H1 (cell line): Measurements from ENCODE around the gene SPTB.

ENCODE experiments used
- EP300 ChIP-seq, 2 experiments: IDR thresholded peaks; 1 replicate in 1 of 2; 2 replicates in 1 of 2; pipeline ENCODE4 v1.6.1; 2011 to 2012; ENCODE audit warnings: low read depth in 2 of 2, low read length in 2 of 2, mild to moderate bottlenecking in 2 of 2, borderline replicate concordance in 1 of 2, inconsistent platforms in 1 of 2, moderate library complexity in 1 of 2
- RNF2 ChIP-seq: fragments of 200-900, 300-1000 bp; sonication (generic); IDR thresholded peaks from 2 replicates; pipeline ENCODE4 v1.7.1; 2016; ENCODE audit warnings: borderline replicate concordance, low read depth, mild to moderate bottlenecking, antibody characterized with exemption, low read length; ENCODE audit not compliant: poor library complexity, severe bottlenecking; ENCODE audit errors: missing control alignments
- TF ChIP-seq, protein P1 (sequence below): IDR thresholded peaks from 2 replicates; pipeline ENCODE4 v1.6.1; 2011; ENCODE audit warnings: low read length, improper control_type of control experiment
- TF ChIP-seq, protein P2 (sequence below), 3 experiments: IDR thresholded peaks; 1 replicate in 2 of 3; 2 replicates in 1 of 3; pipeline versions ENCODE4 v1.5.1 to v1.6.1; 2011; ENCODE audit warnings: low read length in 3 of 3, mild to moderate bottlenecking in 3 of 3, inconsistent platforms in 2 of 3, low read depth in 1 of 3, moderate library complexity in 1 of 3; ENCODE audit not compliant: insufficient read depth in 1 of 3; ENCODE audit errors: control extremely low read depth in 1 of 3

DNA sequence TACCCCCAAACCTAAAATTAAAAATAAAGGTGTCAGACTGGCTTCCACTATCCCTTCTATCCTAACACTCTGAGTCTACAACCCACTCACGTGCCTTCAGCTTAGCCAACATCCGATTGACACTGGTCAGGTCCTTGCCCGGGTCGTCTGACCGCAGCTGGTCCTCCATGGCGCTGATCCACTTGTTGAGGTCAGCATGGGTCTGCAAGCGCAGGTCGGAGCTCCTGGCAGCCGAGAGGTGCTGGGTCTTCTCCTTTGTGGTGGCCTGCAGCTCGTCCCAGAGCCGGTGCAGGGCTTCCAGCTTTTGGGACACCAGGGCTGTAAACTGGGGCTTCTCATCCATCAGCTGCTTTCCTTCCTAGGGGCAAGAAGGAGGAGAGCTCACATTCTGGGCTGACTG lies 97.5 kb downstream of the SPTB start:
- TF ChIP-seq, protein P1, sequence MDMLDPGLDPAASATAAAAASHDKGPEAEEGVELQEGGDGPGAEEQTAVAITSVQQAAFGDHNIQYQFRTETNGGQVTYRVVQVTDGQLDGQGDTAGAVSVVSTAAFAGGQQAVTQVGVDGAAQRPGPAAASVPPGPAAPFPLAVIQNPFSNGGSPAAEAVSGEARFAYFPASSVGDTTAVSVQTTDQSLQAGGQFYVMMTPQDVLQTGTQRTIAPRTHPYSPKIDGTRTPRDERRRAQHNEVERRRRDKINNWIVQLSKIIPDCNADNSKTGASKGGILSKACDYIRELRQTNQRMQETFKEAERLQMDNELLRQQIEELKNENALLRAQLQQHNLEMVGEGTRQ = no peak
- TF ChIP-seq, protein P2, sequence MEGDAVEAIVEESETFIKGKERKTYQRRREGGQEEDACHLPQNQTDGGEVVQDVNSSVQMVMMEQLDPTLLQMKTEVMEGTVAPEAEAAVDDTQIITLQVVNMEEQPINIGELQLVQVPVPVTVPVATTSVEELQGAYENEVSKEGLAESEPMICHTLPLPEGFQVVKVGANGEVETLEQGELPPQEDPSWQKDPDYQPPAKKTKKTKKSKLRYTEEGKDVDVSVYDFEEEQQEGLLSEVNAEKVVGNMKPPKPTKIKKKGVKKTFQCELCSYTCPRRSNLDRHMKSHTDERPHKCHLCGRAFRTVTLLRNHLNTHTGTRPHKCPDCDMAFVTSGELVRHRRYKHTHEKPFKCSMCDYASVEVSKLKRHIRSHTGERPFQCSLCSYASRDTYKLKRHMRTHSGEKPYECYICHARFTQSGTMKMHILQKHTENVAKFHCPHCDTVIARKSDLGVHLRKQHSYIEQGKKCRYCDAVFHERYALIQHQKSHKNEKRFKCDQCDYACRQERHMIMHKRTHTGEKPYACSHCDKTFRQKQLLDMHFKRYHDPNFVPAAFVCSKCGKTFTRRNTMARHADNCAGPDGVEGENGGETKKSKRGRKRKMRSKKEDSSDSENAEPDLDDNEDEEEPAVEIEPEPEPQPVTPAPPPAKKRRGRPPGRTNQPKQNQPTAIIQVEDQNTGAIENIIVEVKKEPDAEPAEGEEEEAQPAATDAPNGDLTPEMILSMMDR (IDR thresholded peaks at IDR 0.05; ENCODE audit: control extremely low read depth in 1 of 3, insufficient read depth in 1 of 3, low read depth in 1 of 3, low read length in 3 of 3) = no peak
- TF ChIP-seq RNF2 = no peak
- no peak for TF ChIP-seq EP300 (IDR thresholded peaks at IDR 0.05; ENCODE audit: borderline replicate concordance in 1 of 2, low read depth in 2 of 2, low read length in 2 of 2)
